Vagina (tissue), 2 donors: ENCODE results near the gene LTA4H.

ENCODE experiments used
- POLR2A ChIP-seq, 2 donors: fragments of 450-650 bp; IDR thresholded peaks; one replicate each; pipeline ENCODE4 v1.6.1; 2017; ENCODE audit warnings: antibody characterized with exemption in 2 of 2, mild to moderate bottlenecking in 2 of 2, moderate library complexity in 2 of 2
- TF ChIP-seq, protein P1 (sequence below), 3 experiments: fragments of 450-650 bp in 2 of 3; fragments of 200-600 bp in 1 of 3; sonication (generic) in 1 of 3; IDR thresholded peaks; one replicate each; pipeline ENCODE4 v1.5.1; 2017 to 2019; ENCODE audit warnings: antibody characterized with exemption in 3 of 3, mild to moderate bottlenecking in 2 of 3, moderate library complexity in 2 of 3

DNA sequence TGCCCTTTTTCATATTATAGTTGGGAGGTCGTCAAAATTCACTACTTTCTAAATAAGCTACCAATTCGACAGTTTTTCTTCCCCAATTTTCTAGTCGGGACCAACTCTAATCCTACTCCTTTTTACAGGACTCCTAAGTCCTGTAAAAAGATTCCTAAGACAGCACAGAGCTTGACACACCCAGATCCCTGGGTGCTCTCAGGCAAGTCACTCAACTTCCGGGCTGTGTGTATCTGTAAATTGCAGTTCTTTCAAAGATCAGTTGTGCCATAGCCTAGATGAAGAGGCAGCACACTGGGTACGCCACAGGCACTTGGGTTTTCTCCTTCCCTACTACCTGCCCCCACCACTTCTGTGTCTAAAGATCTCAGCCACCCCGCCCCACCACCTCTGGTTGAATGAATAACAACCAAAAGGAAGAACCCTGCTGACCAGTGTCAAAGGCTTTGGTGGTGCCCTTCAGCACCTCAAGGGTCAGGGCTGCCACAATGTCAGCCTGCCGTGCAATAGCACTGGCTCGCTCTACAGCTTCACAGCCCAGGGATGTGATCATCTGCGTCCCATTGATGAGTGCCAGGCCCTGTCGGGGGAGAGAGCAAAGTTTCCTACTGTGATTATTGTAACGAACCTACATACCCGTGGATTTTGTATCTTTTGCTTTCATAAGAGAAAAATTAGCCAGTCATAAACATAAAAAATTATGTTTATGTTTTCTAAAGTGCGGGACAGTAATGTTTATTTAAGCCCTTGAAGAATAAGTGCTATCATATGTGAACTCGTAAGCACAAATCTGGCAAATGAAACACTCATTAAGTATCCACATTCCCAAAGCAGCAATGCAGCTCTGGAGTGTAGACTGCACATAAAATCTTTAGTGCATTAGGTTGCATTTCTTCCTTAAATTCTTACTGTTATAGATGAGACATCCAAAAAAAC, 48.5 kb downstream of the LTA4H start:
- TF ChIP-seq, protein P1, sequence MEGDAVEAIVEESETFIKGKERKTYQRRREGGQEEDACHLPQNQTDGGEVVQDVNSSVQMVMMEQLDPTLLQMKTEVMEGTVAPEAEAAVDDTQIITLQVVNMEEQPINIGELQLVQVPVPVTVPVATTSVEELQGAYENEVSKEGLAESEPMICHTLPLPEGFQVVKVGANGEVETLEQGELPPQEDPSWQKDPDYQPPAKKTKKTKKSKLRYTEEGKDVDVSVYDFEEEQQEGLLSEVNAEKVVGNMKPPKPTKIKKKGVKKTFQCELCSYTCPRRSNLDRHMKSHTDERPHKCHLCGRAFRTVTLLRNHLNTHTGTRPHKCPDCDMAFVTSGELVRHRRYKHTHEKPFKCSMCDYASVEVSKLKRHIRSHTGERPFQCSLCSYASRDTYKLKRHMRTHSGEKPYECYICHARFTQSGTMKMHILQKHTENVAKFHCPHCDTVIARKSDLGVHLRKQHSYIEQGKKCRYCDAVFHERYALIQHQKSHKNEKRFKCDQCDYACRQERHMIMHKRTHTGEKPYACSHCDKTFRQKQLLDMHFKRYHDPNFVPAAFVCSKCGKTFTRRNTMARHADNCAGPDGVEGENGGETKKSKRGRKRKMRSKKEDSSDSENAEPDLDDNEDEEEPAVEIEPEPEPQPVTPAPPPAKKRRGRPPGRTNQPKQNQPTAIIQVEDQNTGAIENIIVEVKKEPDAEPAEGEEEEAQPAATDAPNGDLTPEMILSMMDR (IDR thresholded peaks at IDR 0.05), result no peak
- TF ChIP-seq POLR2A (IDR thresholded peaks at IDR 0.05), result no peak
